Panc1 (cell line): ENCODE data around the gene LGI4. TPM values are rescaled to one million over a fixed set of nuclear protein-coding genes. Genes with fewer than 3 reads are reported as not detected.

Experiments
- ATAC-seq: fragments of 200-7000 bp; cut with Tn5 transposase; 2 replicates; pipeline ENCODE4 v1.9.1; 2020; ENCODE audit warnings: mild to moderate bottlenecking, moderate library complexity
- BruUV-seq: library from RNA; stranded (reverse); fragments of 400-500 nt; replicated peaks from 2 replicates; lab custom pipeline; 2021; lab: Mats Ljungman, UMichigan
- CTCF ChIA-PET: fragments of 300-600 bp; sonication (Branson Sonifier 250); formaldehyde crosslinking; loops from one replicate; lab custom pipeline; 2022; ENCODE audit warnings: antibody characterized with exemption; lab: Charles Lee
- POLR2A ChIA-PET: fragments of 300-600 bp; sonication (Branson Sonifier 250); formaldehyde crosslinking; loops from one replicate; lab custom pipeline; 2022; ENCODE audit warnings: antibody characterized with exemption; lab: Charles Lee
- DNase-seq: peaks from one replicate; pipeline ENCODE4 v3.0.0-alpha.2; 2010; ENCODE audit warnings: low read depth, low spot score
- H3K27ac ChIP-seq: 2 replicates; pipeline ENCODE4 v1.5.1; 2011; ENCODE audit warnings: mild to moderate bottlenecking, low read length, inconsistent platforms
- H3K27me3 ChIP-seq: fragments of 200-500 bp; sonication (Bioruptor generic); 2 replicates; pipeline ENCODE4 v1.6.0; 2014; ENCODE audit warnings: low read length, inconsistent platforms; ENCODE audit not compliant: control insufficient read depth, insufficient read depth
- H3K36me3 ChIP-seq: fragments of 200-500 bp; sonication (Bioruptor generic); 2 replicates; pipeline ENCODE4 v1.5.1; 2014; ENCODE audit warnings: inconsistent platforms, mild to moderate bottlenecking, low read length, moderate library complexity; ENCODE audit not compliant: control insufficient read depth, insufficient read depth
- H3K4me1 ChIP-seq: 2 replicates; pipeline ENCODE4 v1.5.1; 2011; ENCODE audit warnings: inconsistent platforms, mild to moderate bottlenecking, low read length, moderate library complexity; ENCODE audit not compliant: control insufficient read depth, insufficient read depth
- H3K4me3 ChIP-seq, 2 experiments: 2 replicates each; pipeline ENCODE4 v1.5.1; 2011 to 2012; ENCODE audit warnings: low read depth in 2 of 2, low read length in 2 of 2, mild to moderate bottlenecking in 2 of 2, inconsistent platforms in 1 of 2, moderate library complexity in 1 of 2
- H3K9me3 ChIP-seq: fragments of 200-500 bp; sonication (Bioruptor generic); 2 replicates; pipeline ENCODE4 v1.5.1; 2014; ENCODE audit warnings: low read depth, mild to moderate bottlenecking, inconsistent platforms, low read length, moderate library complexity; ENCODE audit not compliant: control insufficient read depth, insufficient read depth
- CTCF ChIP-seq: fragments of 450-650 bp; IDR thresholded peaks from 2 replicates; pipeline ENCODE4 v1.5.1; 2017; ENCODE audit warnings: mild to moderate bottlenecking
- POLR2AphosphoS5 ChIP-seq: IDR thresholded peaks from 2 replicates; pipeline ENCODE4 v1.6.1; 2012; ENCODE audit warnings: mild to moderate bottlenecking, low read depth, low read length, moderate library complexity
- REST ChIP-seq, 2 experiments: IDR thresholded peaks; 2 replicates each; pipeline ENCODE4 v1.6.1; 2011 to 2012; ENCODE audit warnings: low read depth in 2 of 2, control low read depth in 1 of 2, low read length in 1 of 2, mild to moderate bottlenecking in 1 of 2, moderate library complexity in 1 of 2; ENCODE audit not compliant: insufficient read depth in 1 of 2
- SIN3A ChIP-seq: IDR thresholded peaks from 2 replicates; pipeline ENCODE4 v1.6.1; 2012; ENCODE audit warnings: low read depth, mild to moderate bottlenecking, low read length, moderate library complexity, borderline replicate concordance; ENCODE audit not compliant: insufficient read depth
- TCF7L2 ChIP-seq: IDR thresholded peaks from 2 replicates; pipeline ENCODE4 v1.6.1; 2011; ENCODE audit warnings: mild to moderate bottlenecking, low read depth, low read length, inconsistent platforms
- in situ Hi-C: cut with HindIII; loops from 2 replicates; pipeline ENCODE4 v1.10.0; 2016; ENCODE audit warnings: low sequenced_read_pairs, low pct_unique_long_range_greater_than_20kb
- intact Hi-C: fragments of 100-400 bp; cut with micrococcal nuclease; formaldehyde crosslinking; loops from one replicate; pipeline ENCODE4 v1.10.0; 2022; ENCODE audit not compliant: unreplicated experiment
- total RNA-seq: library from RNA; stranded (reverse); gene quantifications from one replicate; pipeline ENCODE4 v1.2.1, GENCODE V29; 2021; ENCODE audit not compliant: unreplicated experiment

The LGI4 gene
- total RNA-seq, 1 experiment from 2014 or later: 0.18 TPM

GRCh38 chr19:35178701-35179100, 43.8 kb upstream of the LGI4 start:
- intact Hi-C loops: no loop called here

More at GRCh38 chr19:35178701-35179100, 43.8 kb upstream of the LGI4 start:
- Histone ChIP-seq H3K4me3 (no peak overlapping the region), H3K9me3 (no peaks in the 10 kb centered on the region), H3K27me3 (0 out of 2 replicates have a peak, but pooled peaks cover 2% of the 10 kb centered on the region), H3K4me1 (no peaks in the 10 kb centered on the region), H3K36me3 (no peaks in the 10 kb centered on the region), H3K27ac (no peak overlapping the region)
- BruUV-seq: no TSS peak
- POLR2A ChIA-PET: interaction anchor here (0.6 kb wide), 1 partner anchor 33 kb away, joined by 6 read pairs; no protein-coding TSS in a partner anchor
- DNase-seq (no peak), ATAC-seq (no peak)
- CTCF ChIA-PET: interaction anchor here (0.7 kb wide), 1 partner anchor 15 kb away, joined by 8 read pairs; no protein-coding TSS in a partner anchor
- TF ChIP-seq SIN3A: no peak
- no peak for TF ChIP-seq REST (IDR thresholded peaks at IDR 0.05; ENCODE audit: insufficient read depth in 1 of 2, low read depth in 2 of 2, low read length in 1 of 2)
- TF ChIP-seq CTCF: no peak
- TF ChIP-seq TCF7L2: no peak
- no peak for TF ChIP-seq POLR2AphosphoS5
- in situ Hi-C loops: no loop called here
